NT2/D1 (cell line): ENCODE data around the gene ATXN7.

ENCODE experiments used
- DNase-seq: peaks from one replicate; pipeline ENCODE4 v3.0.0-alpha.2; 2011; ENCODE audit warnings: low read depth, low spot score
- H3K27me3 ChIP-seq: 2 replicates; pipeline ENCODE4 v1.6.0; 2011; ENCODE audit warnings: mild to moderate bottlenecking; ENCODE audit not compliant: insufficient read length, insufficient read depth
- H3K36me3 ChIP-seq: 2 replicates; pipeline ENCODE4 v1.6.1; 2011; ENCODE audit warnings: mild to moderate bottlenecking, low read length, mixed read lengths; ENCODE audit not compliant: insufficient read depth, insufficient read length
- H3K4me1 ChIP-seq: 2 replicates; pipeline ENCODE4 v1.5.1; 2011; ENCODE audit not compliant: insufficient read depth, insufficient read length
- H3K4me3 ChIP-seq: 2 replicates; pipeline ENCODE4 v1.5.1; 2011; ENCODE audit warnings: low read depth; ENCODE audit not compliant: insufficient read length
- H3K9ac ChIP-seq: 2 replicates; pipeline ENCODE4 v1.6.0; 2011; ENCODE audit warnings: low read depth; ENCODE audit not compliant: insufficient read length
- H3K9me3 ChIP-seq: 2 replicates; pipeline ENCODE4 v1.5.1; 2011; ENCODE audit warnings: mild to moderate bottlenecking, low read length; ENCODE audit not compliant: insufficient read depth
- SUZ12 ChIP-seq: IDR thresholded peaks from 2 replicates; pipeline ENCODE4 v1.6.1; 2011; ENCODE audit not compliant: insufficient read length, insufficient read depth; ENCODE audit errors: extremely low read depth
- YY1 ChIP-seq: IDR thresholded peaks from 2 replicates; pipeline ENCODE4 v1.6.1; 2011; ENCODE audit not compliant: insufficient read length, insufficient read depth
- ZNF274 ChIP-seq: IDR thresholded peaks from 2 replicates; pipeline ENCODE4 v1.6.1; 2011; ENCODE audit warnings: mild to moderate bottlenecking, low read depth, low read length

The ATXN7 gene

DNA sequence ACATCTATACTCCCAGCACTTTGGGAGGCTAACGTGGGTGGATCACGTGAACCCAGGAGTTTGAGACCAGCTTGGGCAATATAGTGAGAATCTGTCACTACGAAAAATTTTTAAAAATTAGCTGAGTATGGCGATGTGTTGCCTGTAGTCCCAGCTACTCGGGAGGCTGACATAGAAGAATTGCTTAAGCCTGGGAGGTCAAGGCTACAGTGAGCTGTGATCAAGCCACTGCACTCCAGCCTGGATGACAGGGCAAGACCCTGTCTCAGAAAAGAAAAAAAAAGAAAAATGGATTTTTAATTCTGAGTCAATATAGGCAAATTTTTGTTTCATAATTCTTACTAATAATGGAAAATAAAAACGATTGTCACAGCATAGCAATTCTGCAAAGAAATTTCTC lies 31.3 kb upstream of the ATXN7 start:
- no peak overlapping the region for H3K4me3 ChIP-seq
- DNase-seq: no peak
- H3K36me3 ChIP-seq: peaks cover 83% of the 10 kb centered on the region
- no peaks in the 10 kb centered on the region for H3K4me1 ChIP-seq
- no peaks in the 10 kb centered on the region for H3K27me3 ChIP-seq
- no peak for TF ChIP-seq ZNF274
- TF ChIP-seq YY1: no peak
- TF ChIP-seq SUZ12: no peak
- no peaks in the 10 kb centered on the region for H3K9me3 ChIP-seq
- H3K9ac ChIP-seq: no peak overlapping the region

DNA sequence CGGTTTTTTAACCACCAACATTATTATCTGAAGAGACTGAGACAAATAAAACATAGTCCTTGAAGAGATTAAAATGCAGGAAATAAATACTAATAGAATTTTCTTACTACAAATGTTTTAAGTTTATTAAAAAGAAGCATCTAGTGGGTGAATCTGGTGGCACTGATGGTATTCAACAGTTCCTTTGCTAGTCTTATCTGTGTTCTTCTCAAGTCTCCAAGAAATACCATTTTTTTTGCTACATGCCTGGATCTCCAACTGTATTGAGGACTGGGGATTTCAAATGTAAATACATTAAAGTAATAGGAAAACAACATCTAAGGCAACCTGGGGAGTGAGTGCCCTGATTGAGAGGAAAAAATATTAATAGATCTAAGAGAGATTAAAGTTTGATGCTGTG lies 22.0 kb upstream of the ATXN7 start:
- Histone ChIP-seq H3K36me3 (peaks cover 14% of the 10 kb centered on the region), H3K9me3 (no peaks in the 10 kb centered on the region), H3K27me3 (no peaks in the 10 kb centered on the region), H3K4me1 (no peaks in the 10 kb centered on the region), H3K9ac (no peak overlapping the region), H3K4me3 (no peak overlapping the region)
- DNase-seq: no peak
- TF ChIP-seq YY1: no peak
- TF ChIP-seq SUZ12: no peak
- TF ChIP-seq ZNF274: no peak

DNA sequence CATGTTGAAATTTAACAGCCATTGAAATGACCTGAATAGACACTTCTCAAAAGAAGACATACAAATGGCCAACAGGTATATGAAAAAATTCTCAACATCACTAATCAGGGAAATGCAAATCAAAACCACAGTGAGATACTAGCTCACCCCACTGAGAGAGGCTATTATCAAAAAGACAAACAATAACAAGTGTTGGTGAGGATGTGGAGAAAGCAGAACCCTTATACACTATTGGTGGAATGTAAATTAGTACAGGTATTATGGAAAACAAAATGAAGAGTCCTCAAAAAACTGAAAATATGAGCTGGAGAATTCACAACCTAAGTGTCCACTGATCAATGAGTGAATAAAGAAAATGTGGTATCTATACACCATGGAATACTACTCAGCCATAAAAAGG lies 21.5 kb upstream of the ATXN7 start:
- Histone ChIP-seq H3K9me3 (no peaks in the 10 kb centered on the region), H3K4me1 (no peaks in the 10 kb centered on the region), H3K27me3 (no peaks in the 10 kb centered on the region), H3K36me3 (peaks cover 11% of the 10 kb centered on the region), H3K4me3 (no peak overlapping the region), H3K9ac (no peak overlapping the region)
- no peak for DNase-seq
- TF ChIP-seq SUZ12 (no peak), YY1 (no peak), ZNF274 (no peak)

DNA sequence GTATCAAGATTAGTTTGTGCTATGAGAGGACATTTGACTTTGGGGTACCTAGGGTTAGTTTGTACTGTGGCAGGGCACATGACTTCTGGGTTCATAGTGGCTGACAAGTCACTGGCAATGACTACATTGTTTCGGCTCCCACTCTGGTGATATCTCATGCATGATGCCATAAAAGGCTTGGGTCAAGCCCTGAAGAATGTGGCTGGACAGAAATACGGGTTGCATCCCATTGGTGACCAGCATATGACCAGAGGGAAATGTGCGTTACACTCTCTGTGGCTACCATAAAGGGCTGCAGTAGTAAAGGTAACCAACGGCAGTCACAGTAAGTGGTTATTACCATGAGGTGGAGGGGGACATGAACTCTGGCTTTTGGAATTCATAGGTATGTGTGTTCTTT lies 18.5 kb upstream of the ATXN7 start:
- Histone ChIP-seq H3K4me3 (no peak overlapping the region), H3K4me1 (no peaks in the 10 kb centered on the region), H3K36me3 (peaks cover 8% of the 10 kb centered on the region), H3K9ac (no peak overlapping the region), H3K9me3 (no peaks in the 10 kb centered on the region), H3K27me3 (no peaks in the 10 kb centered on the region)
- TF ChIP-seq SUZ12 (no peak), YY1 (no peak)
- no peak for DNase-seq

DNA sequence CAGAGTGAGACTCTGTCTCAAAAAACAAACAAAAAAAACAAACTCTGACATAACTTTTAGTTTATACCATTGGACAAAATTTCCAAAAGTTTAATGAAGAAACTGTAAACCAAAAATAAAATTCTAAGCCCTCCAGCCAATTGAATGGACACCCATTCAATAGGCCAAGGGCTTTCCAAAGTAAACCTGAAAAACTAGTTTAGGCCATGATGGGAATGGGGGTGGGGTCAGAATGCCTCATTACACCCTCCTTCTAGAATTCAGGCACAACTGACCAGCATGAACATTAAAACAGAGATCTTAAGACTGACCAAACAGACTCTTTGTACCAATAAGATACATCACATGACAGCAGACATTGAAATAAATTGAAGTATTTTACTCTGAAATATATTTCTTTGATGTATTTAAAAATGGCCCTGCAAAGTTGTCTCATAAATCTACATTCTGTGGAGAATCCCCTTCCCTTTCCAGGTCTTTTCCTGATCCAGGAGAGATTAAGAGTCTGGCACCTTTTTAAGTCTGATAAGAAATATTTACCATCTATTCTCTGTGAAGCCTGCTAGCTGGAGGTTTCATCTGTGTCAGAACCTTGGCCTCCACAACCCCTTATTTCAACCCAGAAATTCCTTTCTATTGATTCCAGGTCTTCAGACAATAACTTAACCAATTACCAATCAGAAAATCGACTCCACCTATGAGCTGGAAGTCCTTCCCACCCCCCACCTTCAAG lies 15.8 kb upstream of the ATXN7 start:
- DNase-seq: no peak
- H3K27me3 ChIP-seq: no peaks in the 10 kb centered on the region
- TF ChIP-seq YY1 (no peak), SUZ12 (no peak), ZNF274 (no peak)
- no peak overlapping the region for H3K9ac ChIP-seq
- H3K4me1 ChIP-seq: no peaks in the 10 kb centered on the region
- no peak overlapping the region for H3K4me3 ChIP-seq
- H3K9me3 ChIP-seq: no peaks in the 10 kb centered on the region
- H3K36me3 ChIP-seq: peaks cover 22% of the 10 kb centered on the region

DNA sequence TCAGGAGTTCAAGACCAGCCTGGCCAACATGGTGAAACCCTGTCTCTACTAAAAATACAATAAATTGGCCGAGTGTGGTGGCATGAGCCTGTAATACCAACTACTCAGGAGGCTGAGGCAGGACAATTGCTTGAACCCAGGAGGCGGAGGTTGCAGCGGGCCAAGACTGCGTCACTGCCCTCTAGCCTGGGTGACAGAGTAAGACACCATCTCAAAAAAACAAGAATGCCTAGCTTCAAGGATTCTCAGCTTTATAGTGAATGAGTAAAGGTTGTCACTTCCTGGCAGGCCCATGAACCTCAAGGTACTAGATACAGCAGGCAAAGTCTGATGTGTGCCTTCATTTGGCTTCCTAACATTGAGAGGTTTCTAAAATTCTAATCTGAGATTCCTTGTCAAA lies 14.5 kb upstream of the ATXN7 start:
- no peaks in the 10 kb centered on the region for H3K27me3 ChIP-seq
- H3K4me1 ChIP-seq: no peaks in the 10 kb centered on the region
- H3K4me3 ChIP-seq: no peak overlapping the region
- TF ChIP-seq YY1: no peak
- no peak for TF ChIP-seq SUZ12
- TF ChIP-seq ZNF274: no peak
- H3K9me3 ChIP-seq: no peaks in the 10 kb centered on the region
- H3K9ac ChIP-seq: no peak overlapping the region
- DNase-seq: no peak
- peaks cover 22% of the 10 kb centered on the region for H3K36me3 ChIP-seq

DNA sequence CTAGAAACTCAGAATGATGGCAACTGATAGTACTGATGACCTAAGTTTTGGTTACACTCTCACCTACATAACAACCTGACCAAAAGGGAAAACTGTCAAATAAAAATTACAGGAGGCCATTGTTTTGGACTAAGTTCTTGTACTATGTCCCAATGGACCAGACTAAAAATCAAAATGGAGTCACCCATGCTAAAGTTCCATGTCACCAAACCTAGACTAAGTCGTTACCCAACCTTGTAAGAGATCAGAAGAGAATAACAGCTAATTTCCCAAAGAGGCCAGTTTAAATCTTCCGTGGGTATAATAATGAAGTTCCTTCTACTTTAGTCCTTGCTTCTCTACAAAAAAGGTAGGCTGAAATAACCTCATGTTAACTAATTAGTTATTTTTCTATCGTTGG lies 12.4 kb upstream of the ATXN7 start:
- no peak for DNase-seq
- H3K9me3 ChIP-seq: no peaks in the 10 kb centered on the region
- no peaks in the 10 kb centered on the region for H3K4me1 ChIP-seq
- H3K4me3 ChIP-seq: no peak overlapping the region
- H3K27me3 ChIP-seq: no peaks in the 10 kb centered on the region
- peaks cover 17% of the 10 kb centered on the region for H3K36me3 ChIP-seq
- H3K9ac ChIP-seq: no peak overlapping the region
- no peak for TF ChIP-seq SUZ12
- no peak for TF ChIP-seq YY1
- TF ChIP-seq ZNF274: no peak

DNA sequence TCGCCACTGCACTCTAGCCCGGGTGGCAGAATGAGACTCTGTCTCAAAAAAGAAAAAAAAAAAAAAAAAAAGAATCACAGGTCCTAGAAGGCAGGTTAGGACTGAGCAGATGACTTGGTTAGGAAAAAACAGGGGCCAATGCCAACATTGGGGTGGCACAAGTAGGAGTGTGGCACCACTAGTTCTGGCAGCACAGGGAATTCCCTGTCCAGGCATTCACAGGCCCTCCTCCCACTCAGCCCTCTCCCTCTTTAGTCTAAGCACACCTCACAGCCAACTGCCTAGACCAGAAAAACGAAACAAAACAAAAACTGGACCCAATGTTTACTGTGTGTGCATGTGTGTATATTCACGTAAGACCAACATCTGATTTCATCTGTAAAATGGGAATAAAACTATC lies 10.6 kb upstream of the ATXN7 start:
- Histone ChIP-seq H3K4me1 (no peaks in the 10 kb centered on the region), H3K9ac (no peak overlapping the region)
- DNase-seq: no peak

More for the DNA sequence above, 10.6 kb upstream of the ATXN7 start:
- no peak for TF ChIP-seq SUZ12
- no peak for TF ChIP-seq YY1
- no peak for TF ChIP-seq ZNF274
- Histone ChIP-seq H3K9me3 (no peaks in the 10 kb centered on the region), H3K4me3 (no peak overlapping the region), H3K36me3 (peaks cover 17% of the 10 kb centered on the region), H3K27me3 (no peaks in the 10 kb centered on the region)
